NCI-H345 (cell line): Measurements from ENCODE around the gene RALGPS2.
"Not testable (repeated sequence)": the region's sequence is repeated elsewhere in the genome, so short reads cannot be mapped to it uniquely, and the experiment has no call there.

Source experiments
- DNase-seq: peaks from one replicate; lab custom pipeline; 2025; lab: John Stamatoyannopoulos, UW

Gene RALGPS2

GRCh38 chr1:178724376-178724727, 692 bp upstream of the RALGPS2 start:
- DNase-seq, result peak; percentile 4

- peak; percentile 52 for DNase-seq
Observed at GRCh38 chr1:178725466-178726086, 532 bp downstream of the RALGPS2 start.

- peak; percentile 90 for DNase-seq
Observed at GRCh38 chr1:178726087-178726517, 1.1 kb downstream of the RALGPS2 start.

- DNase-seq, result no peak
Observed at GRCh38 chr1:178726545-178726944, 1.5 kb downstream of the RALGPS2 start.

- DNase-seq, result no peak
Observed at GRCh38 chr1:178727014-178727895, 2.2 kb downstream of the RALGPS2 start.

GRCh38 chr1:178733972-178734371, 8.9 kb downstream of the RALGPS2 start:
- DNase-seq, result no peak

- DNase-seq, result no peak
Observed at GRCh38 chr1:178738780-178739179, 13.7 kb downstream of the RALGPS2 start.

GRCh38 chr1:178739285-178740045, 14.4 kb downstream of the RALGPS2 start:
- DNase-seq, result no peak

- no peak for DNase-seq
Observed at GRCh38 chr1:178740491-178740890, 15.4 kb downstream of the RALGPS2 start.

- no peak for DNase-seq
Observed at GRCh38 chr1:178740924-178741323, 15.9 kb downstream of the RALGPS2 start.

GRCh38 chr1:178743801-178744200, 18.8 kb downstream of the RALGPS2 start:
- no peak for DNase-seq

- DNase-seq, result no peak
Observed at GRCh38 chr1:178745260-178745659, 20.2 kb downstream of the RALGPS2 start.

GRCh38 chr1:178746345-178746744, 21.3 kb downstream of the RALGPS2 start:
- no peak for DNase-seq

GRCh38 chr1:178747361-178747760, 22.3 kb downstream of the RALGPS2 start:
- DNase-seq, result not testable (repeated sequence)

GRCh38 chr1:178749581-178750166, 24.6 kb downstream of the RALGPS2 start:
- DNase-seq, result no peak

GRCh38 chr1:178751046-178751445, 26.0 kb downstream of the RALGPS2 start:
- no peak for DNase-seq

- no peak for DNase-seq
Observed at GRCh38 chr1:178752891-178753290, 27.8 kb downstream of the RALGPS2 start.

GRCh38 chr1:178754655-178755256, 29.7 kb downstream of the RALGPS2 start:
- not testable (repeated sequence) for DNase-seq

- DNase-seq, result no peak
Observed at GRCh38 chr1:178768423-178768822, 43.4 kb downstream of the RALGPS2 start.

GRCh38 chr1:178772952-178773351, 47.9 kb downstream of the RALGPS2 start:
- no peak for DNase-seq

- DNase-seq, result peak; percentile 1
Observed at GRCh38 chr1:178774263-178774662, 49.2 kb downstream of the RALGPS2 start.

GRCh38 chr1:178776553-178776952, 51.5 kb downstream of the RALGPS2 start:
- DNase-seq, result no peak
